Adrenal gland (tissue), 5 donors: Measurements from ENCODE around the gene GTF2IRD1.

Source experiments
- POLR2A ChIP-seq, 2 donors: fragments of 450-650 bp; IDR thresholded peaks; one replicate each; pipeline ENCODE4 v1.6.1; 2017; ENCODE audit warnings: antibody characterized with exemption in 2 of 2, mild to moderate bottlenecking in 2 of 2, moderate library complexity in 1 of 2
- TF ChIP-seq, protein P1 (sequence below), 6 experiments: fragments of 450-650 bp in 4 of 6; fragments of 200-600 bp in 2 of 6; sonication (generic) in 1 of 6; IDR thresholded peaks; 1 replicate in 5 of 6; 2 replicates in 1 of 6; pipeline versions ENCODE4 v1.5.1 to v1.8.0; 2016 to 2021; ENCODE audit warnings: antibody characterized with exemption in 6 of 6, mild to moderate bottlenecking in 2 of 6, moderate library complexity in 1 of 6
- donor health status: DM: no; HTN: no; CAD: no.

DNA sequence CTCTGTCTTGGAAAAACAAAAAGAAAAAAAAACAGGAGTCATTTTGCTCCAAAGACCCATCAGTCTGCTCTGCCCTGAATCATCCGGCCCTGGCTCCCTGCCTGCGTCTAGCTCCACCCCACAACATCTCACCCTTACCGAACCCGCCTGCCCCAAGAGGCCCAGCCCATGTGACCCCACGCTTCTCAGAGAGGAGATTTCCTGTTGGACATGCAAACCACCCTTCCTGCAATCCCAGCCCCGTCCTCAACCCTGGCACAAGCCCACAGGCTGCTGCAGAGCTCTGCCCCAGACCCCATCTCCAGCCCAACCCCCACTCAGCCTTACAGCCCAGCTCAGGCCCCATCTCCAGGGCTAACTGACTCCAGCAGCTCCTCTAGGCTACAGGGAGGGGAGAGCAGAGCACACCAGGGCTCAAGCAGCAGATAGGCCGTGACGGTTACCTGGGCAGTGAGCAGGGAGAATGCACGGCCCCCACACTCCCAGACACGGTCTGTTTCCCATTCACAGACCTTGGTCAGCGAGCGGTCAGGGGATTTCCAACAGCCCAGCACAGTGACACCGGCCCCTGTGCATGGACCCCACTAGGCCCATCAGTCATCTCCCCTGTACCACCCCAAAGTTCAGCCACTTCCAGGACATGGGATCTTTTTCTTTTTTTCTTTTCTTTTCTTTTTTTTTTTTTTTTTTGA is 133.9 kb downstream of the GTF2IRD1 start:
- TF ChIP-seq, protein P1, sequence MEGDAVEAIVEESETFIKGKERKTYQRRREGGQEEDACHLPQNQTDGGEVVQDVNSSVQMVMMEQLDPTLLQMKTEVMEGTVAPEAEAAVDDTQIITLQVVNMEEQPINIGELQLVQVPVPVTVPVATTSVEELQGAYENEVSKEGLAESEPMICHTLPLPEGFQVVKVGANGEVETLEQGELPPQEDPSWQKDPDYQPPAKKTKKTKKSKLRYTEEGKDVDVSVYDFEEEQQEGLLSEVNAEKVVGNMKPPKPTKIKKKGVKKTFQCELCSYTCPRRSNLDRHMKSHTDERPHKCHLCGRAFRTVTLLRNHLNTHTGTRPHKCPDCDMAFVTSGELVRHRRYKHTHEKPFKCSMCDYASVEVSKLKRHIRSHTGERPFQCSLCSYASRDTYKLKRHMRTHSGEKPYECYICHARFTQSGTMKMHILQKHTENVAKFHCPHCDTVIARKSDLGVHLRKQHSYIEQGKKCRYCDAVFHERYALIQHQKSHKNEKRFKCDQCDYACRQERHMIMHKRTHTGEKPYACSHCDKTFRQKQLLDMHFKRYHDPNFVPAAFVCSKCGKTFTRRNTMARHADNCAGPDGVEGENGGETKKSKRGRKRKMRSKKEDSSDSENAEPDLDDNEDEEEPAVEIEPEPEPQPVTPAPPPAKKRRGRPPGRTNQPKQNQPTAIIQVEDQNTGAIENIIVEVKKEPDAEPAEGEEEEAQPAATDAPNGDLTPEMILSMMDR (IDR thresholded peaks at IDR 0.05) = peak in 3 of 6 experiments; percentile 3 to 23 (median 5)
- peak in 1 of 2 donors; percentile 51 for TF ChIP-seq POLR2A (IDR thresholded peaks at IDR 0.05)
